GM12878 (cell line): Measurements from ENCODE around the gene ZGLP1. TPM values are rescaled to one million over a fixed set of nuclear protein-coding genes. Genes with fewer than 3 reads are reported as not detected.

ENCODE experiments used
- ATAC-seq: fragments of 200-7000 bp; cut with Tn5 transposase; 3 replicates; pipeline ENCODE4 v1.9.1; 2020; ENCODE audit warnings: mild to moderate bottlenecking, moderate library complexity
- BruUV-seq: library from RNA; stranded (reverse); fragments of 400-500 nt; replicated peaks from 2 replicates; lab custom pipeline; 2021; lab: Mats Ljungman, UMichigan
- CTCF ChIA-PET: fragments of 300-600 bp; sonication (Branson Sonifier 250); formaldehyde crosslinking; extraction: SDS; loops from one replicate; lab custom pipeline; 2021; ENCODE audit warnings: inconsistent platforms; lab: Yijun Ruan, JAX
- POLR2A ChIA-PET: fragments of 350-600 bp; formaldehyde crosslinking; extraction: SDS; loops from one replicate; lab custom pipeline; 2021; ENCODE audit warnings: inconsistent platforms; lab: Charles Lee
- RAD21 ChIA-PET: fragments of 300-600 bp; sonication (Branson Sonifier 250); formaldehyde crosslinking; loops from one replicate; lab custom pipeline; 2023; ENCODE audit warnings: antibody characterized with exemption; ENCODE audit not compliant: unreplicated experiment; lab: Charles Lee
- SMC1A ChIA-PET: fragments of 300-600 bp; sonication (Branson Sonifier 250); formaldehyde crosslinking; loops from one replicate; lab custom pipeline; 2023; ENCODE audit not compliant: unreplicated experiment, uncharacterized antibody; lab: Charles Lee
- DNase-seq: peaks from one replicate; pipeline ENCODE4 v3.0.0-alpha.2; 2011; ENCODE audit warnings: low read depth, low spot score
- FAIRE-seq: peaks from 3 replicates; lab custom pipeline; 2011; peaks lifted over from hg19 to GRCh38; lab: Jason Lieb, UNC
- H2AFZ ChIP-seq: 2 replicates; pipeline ENCODE4 v1.6.0; 2011; ENCODE audit warnings: low read depth, low read length, control low read depth; ENCODE audit not compliant: control insufficient read depth
- H3K27ac ChIP-seq: 2 replicates; pipeline ENCODE4 v1.5.1; 2011; ENCODE audit warnings: control low read depth; ENCODE audit not compliant: control insufficient read depth, insufficient read depth
- H3K27me3 ChIP-seq, 2 experiments: replicated peaks in 1 of 2; 2 replicates each; pipeline versions ENCODE4 v1.6.0 to v1.6.1; 2011; ENCODE audit warnings: low read length in 1 of 2; ENCODE audit not compliant: control insufficient read depth in 2 of 2, insufficient read depth in 2 of 2
- H3K36me3 ChIP-seq, 2 experiments: 2 replicates each; pipeline ENCODE4 v1.5.1; 2011; ENCODE audit warnings: low read length in 1 of 2; ENCODE audit not compliant: control insufficient read depth in 2 of 2, insufficient read depth in 2 of 2
- H3K4me1 ChIP-seq: 2 replicates; pipeline ENCODE4 v1.6.1; 2011; ENCODE audit warnings: mild to moderate bottlenecking, low read length, moderate library complexity, mixed read lengths; ENCODE audit not compliant: control insufficient read depth, insufficient read depth
- H3K4me2 ChIP-seq: 2 replicates; pipeline ENCODE4 v1.6.0; 2011; ENCODE audit warnings: control low read depth; ENCODE audit not compliant: control insufficient read depth, insufficient read depth
- H3K4me3 ChIP-seq: fragments of 200-600 bp; sonication (generic); 2 replicates; pipeline ENCODE4 v1.5.1; 2016
- H3K79me2 ChIP-seq: 2 replicates; pipeline ENCODE4 v1.6.0; 2011; ENCODE audit warnings: low read length; ENCODE audit not compliant: control insufficient read depth, insufficient read depth
- H3K9ac ChIP-seq: 2 replicates; pipeline ENCODE4 v1.8.0; 2011; ENCODE audit warnings: low read length, control low read depth, mixed read lengths; ENCODE audit not compliant: control insufficient read depth, insufficient read depth
- H3K9me3 ChIP-seq: replicated peaks from 3 replicates; pipeline ENCODE4 v1.5.1; 2011; ENCODE audit warnings: mild to moderate bottlenecking, low read length; ENCODE audit not compliant: control insufficient read depth, insufficient read depth
- H4K20me1 ChIP-seq: 2 replicates; pipeline ENCODE4 v1.6.0; 2011; ENCODE audit not compliant: control insufficient read depth, insufficient read depth
- CREM ChIP-seq: IDR thresholded peaks from 2 replicates; pipeline ENCODE4 v1.6.1; 2014; ENCODE audit warnings: antibody characterized with exemption, low read depth
- CUX1 ChIP-seq: IDR thresholded peaks from 2 replicates; pipeline ENCODE4 v1.6.1; 2012; ENCODE audit warnings: improper control_type of control experiment, low read depth, low read length; ENCODE audit not compliant: insufficient replicate concordance
- GATAD2B ChIP-seq: fragments of 450-650 bp; conservative IDR thresholded peaks from 2 replicates; pipeline ENCODE4 v1.6.1; 2017; ENCODE audit warnings: low read depth, mild to moderate bottlenecking, moderate library complexity
- LARP7 ChIP-seq: fragments of 450-650 bp; IDR thresholded peaks from 2 replicates; pipeline ENCODE4 v1.6.1; 2017; ENCODE audit warnings: mild to moderate bottlenecking
- MEF2A ChIP-seq: IDR thresholded peaks from 2 replicates; pipeline ENCODE4 v1.6.1; 2011; ENCODE audit warnings: low read depth, mild to moderate bottlenecking, low read length, moderate library complexity; ENCODE audit not compliant: insufficient read depth
- MYB ChIP-seq: fragments of 150-350 bp; IDR thresholded peaks from 2 replicates; pipeline ENCODE4 v1.6.1; 2014; ENCODE audit warnings: mild to moderate bottlenecking, low read depth, low read length, borderline replicate concordance
- POU2F2 ChIP-seq: IDR thresholded peaks from 3 replicates; pipeline ENCODE4 v1.6.1; 2011; ENCODE audit warnings: low read depth, mild to moderate bottlenecking, low read length, borderline replicate concordance
- RFX5 ChIP-seq: IDR thresholded peaks from 2 replicates; pipeline ENCODE4 v1.6.1; 2011; ENCODE audit warnings: low read depth, low read length, improper control_type of control experiment
- RUNX3 ChIP-seq: IDR thresholded peaks from 2 replicates; pipeline ENCODE4 v1.6.1; 2012; ENCODE audit warnings: low read length, inconsistent platforms
- SP1 ChIP-seq: IDR thresholded peaks from one replicate; pipeline ENCODE4 v1.6.1; 2011; ENCODE audit warnings: low read depth, low read length
- SUPT20H ChIP-seq: IDR thresholded peaks from 2 replicates; pipeline ENCODE4 v1.6.1; 2011; ENCODE audit warnings: low read depth, mild to moderate bottlenecking, low read length, moderate library complexity, borderline replicate concordance; ENCODE audit not compliant: control insufficient read depth
- ZNF207 ChIP-seq: fragments of 450-650 bp; IDR thresholded peaks from 2 replicates; pipeline ENCODE4 v1.6.1; 2014; ENCODE audit warnings: antibody characterized with exemption, mild to moderate bottlenecking, borderline replicate concordance
- WGBS: methylation state at CpG from one replicate; pipeline ENCODE4 v1.1.6; 2016; ENCODE audit warnings: low lambda C conversion rate; ENCODE audit not compliant: insufficient replicate concordance, insufficient coverage; ENCODE audit errors: missing lambda C conversion rate; 5-methylcytosine and 5-hydroxymethylcytosine counted together
- in situ Hi-C: fragments of 300-500 bp; cut with MboI; formaldehyde crosslinking; loops from 9 replicates; pipeline ENCODE4 v1.14.3; 2018; ENCODE audit warnings: mixed read lengths
- intact Hi-C: fragments of 100-400 bp; cut with micrococcal nuclease; formaldehyde crosslinking; loops from one replicate; pipeline ENCODE4 v1.14.2; 2022; ENCODE audit not compliant: unreplicated experiment
- polyA plus RNA-seq, 11 experiments: library from polyadenylated mRNA; depleted of rRNA in 4 of 11; unstranded in 6 of 11; stranded (reverse) in 5 of 11; fragments of >200 nt; fragmentation: Nextera tagmentation in 4 of 11; fragmentation: Illumina TruSeq in 1 of 11; extraction: Ambion mirVana in 4 of 11; extraction: Trizol in 1 of 11; gene quantifications; 1 replicate in 1 of 11; 2 replicates in 10 of 11; pipeline versions ENCODE4 v1.2.1 to v1.2.3, GENCODE V29; 2011 to 2016; ENCODE audit warnings: inconsistent platforms in 2 of 11, missing spikeins in 2 of 11, low read depth in 1 of 11
- total RNA-seq, 4 experiments: library from RNA; depleted of rRNA in 3 of 4; stranded (reverse); fragments of >200 nt in 3 of 4; fragmentation: Illumina TruSeq in 1 of 4; extraction: Trizol in 1 of 4; gene quantifications; 2 replicates each; pipeline versions ENCODE4 v1.2.1 to v1.2.3, GENCODE V29; 2013 to 2021
- TF ChIP-seq, protein P1 (sequence below): fragments of 450-650 bp; formaldehyde crosslinking; IDR thresholded peaks from 2 replicates; pipeline ENCODE4 v1.5.0; 2022; ENCODE audit warnings: mild to moderate bottlenecking, missing genetic modification characterization

Gene ZGLP1
- total and polyA plus RNA-seq, 10 of the 15 experiments (the other 5 are each of a cell fraction or from before 2014, with no cell fraction given): 0.29 to 5.6 (median 1.3) TPM

- Histone ChIP-seq H3K9ac (peak within 1 kb of the TSS; percentile 63), H2AFZ (peak within 1 kb of the TSS; percentile 82), H3K79me2 (peaks cover 6% of the 10 kb centered on the region), H3K27ac (peak within 1 kb of the TSS; percentile 46), H4K20me1 (no peaks in the 10 kb centered on the region), H3K4me2 (peak within 1 kb of the TSS; percentile 92), H3K27me3 (no peaks in the 10 kb centered on the region), H3K4me3 (peak within 1 kb of the TSS; percentile 88), H3K4me1 (peaks cover 5% of the 10 kb centered on the region), H3K36me3 (peaks cover 0 to 17% of the 10 kb centered on the region in 2 experiments; a peak in 3 of 4 replicates), H3K9me3 (no peaks in the 10 kb centered on the region)
- peak; percentile 51 for DNase-seq
- WGBS: 5% methylated on average over 45 of the region's 55 CpGs
- RAD21 ChIA-PET: interaction anchor here (0.6 to 1.1 kb wide), 2 partner anchors 29 to 37 kb away, joined by 3 read pairs; partner anchors contain the start of gene ICAM4
- CTCF ChIA-PET: interaction anchor here (0.6 to 1.5 kb wide), 3 partner anchors 23 to 74 kb away, joined by 3 to 5 read pairs (median 4); no protein-coding TSS in a partner anchor
- SMC1A ChIA-PET: interaction anchor here (1.5 kb wide), 1 partner anchor 45 kb away, joined by 6 read pairs; the partner anchor contains the start of gene ICAM1
- ATAC-seq: peak; percentile 97
- in situ Hi-C loops (no loop called here), intact Hi-C loops (no loop called here)
- POLR2A ChIA-PET: interaction anchor here (0.5 to 2.2 kb wide), 3 partner anchors 26 to 344 kb away, joined by 3 to 7 read pairs (median 3); partner anchors contain the start of genes ICAM1 and ICAM5
- TSS peak; percentile 50 for BruUV-seq
- FAIRE-seq: peak; percentile 98
- TF ChIP-seq, protein P1, sequence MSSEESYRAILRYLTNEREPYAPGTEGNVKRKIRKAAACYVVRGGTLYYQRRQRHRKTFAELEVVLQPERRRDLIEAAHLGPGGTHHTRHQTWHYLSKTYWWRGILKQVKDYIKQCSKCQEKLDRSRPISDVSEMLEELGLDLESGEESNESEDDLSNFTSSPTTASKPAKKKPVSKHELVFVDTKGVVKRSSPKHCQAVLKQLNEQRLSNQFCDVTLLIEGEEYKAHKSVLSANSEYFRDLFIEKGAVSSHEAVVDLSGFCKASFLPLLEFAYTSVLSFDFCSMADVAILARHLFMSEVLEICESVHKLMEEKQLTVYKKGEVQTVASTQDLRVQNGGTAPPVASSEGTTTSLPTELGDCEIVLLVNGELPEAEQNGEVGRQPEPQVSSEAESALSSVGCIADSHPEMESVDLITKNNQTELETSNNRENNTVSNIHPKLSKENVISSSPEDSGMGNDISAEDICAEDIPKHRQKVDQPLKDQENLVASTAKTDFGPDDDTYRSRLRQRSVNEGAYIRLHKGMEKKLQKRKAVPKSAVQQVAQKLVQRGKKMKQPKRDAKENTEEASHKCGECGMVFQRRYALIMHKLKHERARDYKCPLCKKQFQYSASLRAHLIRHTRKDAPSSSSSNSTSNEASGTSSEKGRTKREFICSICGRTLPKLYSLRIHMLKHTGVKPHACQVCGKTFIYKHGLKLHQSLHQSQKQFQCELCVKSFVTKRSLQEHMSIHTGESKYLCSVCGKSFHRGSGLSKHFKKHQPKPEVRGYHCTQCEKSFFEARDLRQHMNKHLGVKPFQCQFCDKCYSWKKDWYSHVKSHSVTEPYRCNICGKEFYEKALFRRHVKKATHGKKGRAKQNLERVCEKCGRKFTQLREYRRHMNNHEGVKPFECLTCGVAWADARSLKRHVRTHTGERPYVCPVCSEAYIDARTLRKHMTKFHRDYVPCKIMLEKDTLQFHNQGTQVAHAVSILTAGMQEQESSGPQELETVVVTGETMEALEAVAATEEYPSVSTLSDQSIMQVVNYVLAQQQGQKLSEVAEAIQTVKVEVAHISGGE (CRISPR knock-in tag): peak; percentile 61
- no peak for TF ChIP-seq GATAD2B
- TF ChIP-seq SP1: no peak
- TF ChIP-seq MYB: no peak
- TF ChIP-seq RUNX3: peak; percentile 65
- no peak for TF ChIP-seq ZNF207
- TF ChIP-seq RFX5: no peak
- no peak for TF ChIP-seq SUPT20H
- peak; percentile 42; the same call in 1 of the 2 replicates for TF ChIP-seq LARP7
- TF ChIP-seq MEF2A: no peak
- TF ChIP-seq POU2F2: peak; percentile 48; the same call in 1 of the 3 replicates
- TF ChIP-seq CUX1: no peak
- 0 out of 2 replicates have a peak, but pooled peaks have one; percentile 31 for TF ChIP-seq CREM
These were observed 6.0 kb upstream of the ZGLP1 start, which contains the start of gene FDX2 for GRCh38 chr19:10315335-10316214. TSS of gene FDX2 (minus strand) at chr19:10316015. CDS start at chr19:10315996, 19 bp downstream.
